Lung (tissue), 12 donors: Measurements from ENCODE around the gene PRPSAP1. TPM values are rescaled to one million over a fixed set of nuclear protein-coding genes. Genes with fewer than 3 reads are reported as not detected.
"Not testable (repeated sequence)": the region's sequence is repeated elsewhere in the genome, so short reads cannot be mapped to it uniquely, and the experiment has no call there.

ENCODE experiments used
- ATAC-seq: fragments of 200-7000 bp; cut with Tn5 transposase; one replicate; pipeline ENCODE4 v1.9.1; 2020; ENCODE audit warnings: moderate number of reproducible peaks; ENCODE audit not compliant: insufficient read depth, low FRiP score
- DNase-seq, 3 donors: peaks; one replicate each; pipeline ENCODE4 v3.0.0-alpha.2; 2013 to 2017
- H3K27ac ChIP-seq, 2 donors: one replicate each; pipeline ENCODE4 v1.5.1; 2013; ENCODE audit warnings: mild to moderate bottlenecking in 2 of 2, moderate library complexity in 2 of 2, control low read depth in 1 of 2, inconsistent platforms in 1 of 2, low read depth in 1 of 2, low read length in 1 of 2
- H3K27me3 ChIP-seq, 3 donors: one replicate each; pipeline ENCODE4 v1.5.1; 2013; ENCODE audit warnings: low read length in 2 of 3; ENCODE audit not compliant: control insufficient read depth in 3 of 3, insufficient read depth in 3 of 3
- H3K36me3 ChIP-seq, 4 donors: one replicate each; pipeline ENCODE4 v1.5.1; 2013; ENCODE audit warnings: low read length in 4 of 4, mild to moderate bottlenecking in 1 of 4, moderate library complexity in 1 of 4; ENCODE audit not compliant: control insufficient read depth in 4 of 4, insufficient read depth in 4 of 4
- H3K4me1 ChIP-seq, 5 donors: one replicate each; pipeline ENCODE4 v1.5.1; 2013; ENCODE audit warnings: low read length in 5 of 5, mild to moderate bottlenecking in 2 of 5, moderate library complexity in 1 of 5; ENCODE audit not compliant: control insufficient read depth in 5 of 5, insufficient read depth in 5 of 5
- H3K4me3 ChIP-seq: one replicate; pipeline ENCODE4 v1.5.1; 2013; ENCODE audit warnings: mild to moderate bottlenecking, control low read depth, moderate library complexity
- H3K9ac ChIP-seq, 2 donors: one replicate each; pipeline ENCODE4 v1.5.1; 2013; ENCODE audit warnings: low read length in 2 of 2, control low read depth in 1 of 2; ENCODE audit not compliant: insufficient read depth in 1 of 2
- H3K9me3 ChIP-seq, 4 donors: one replicate each; pipeline ENCODE4 v1.5.1; 2013; ENCODE audit warnings: low read length in 3 of 4, mild to moderate bottlenecking in 1 of 4, moderate library complexity in 1 of 4; ENCODE audit not compliant: control insufficient read depth in 4 of 4, insufficient read depth in 3 of 4
- CTCF ChIP-seq: IDR thresholded peaks from 2 replicates; pipeline ENCODE4 v1.5.1; 2012; ENCODE audit warnings: mild to moderate bottlenecking; ENCODE audit errors: control extremely low read depth, extremely low read depth
- WGBS, 2 donors: extraction: QIAGEN DNeasy Blood & Tissue Kit; methylation state at CpG; one replicate each; pipeline ENCODE4 v1.1.7; 2013; 5-methylcytosine and 5-hydroxymethylcytosine counted together
- polyA plus RNA-seq, 2 donors: library from polyadenylated mRNA; stranded (reverse); fragments of 200-250 nt; gene quantifications; one replicate each; pipeline ENCODE4 v1.2.1, GENCODE V29; 2013
- total RNA-seq, 2 donors: library from RNA; depleted of rRNA in 1 of 2; stranded (reverse); fragments of >200 nt in 1 of 2; gene quantifications; one replicate each; pipeline ENCODE4 v1.2.1, GENCODE V29; 2014 to 2021
- donor health status: control.
- donor health status: control.
- donor health status: Bipolar disorder and iron deficiency.
- donor health status: healthy.
- donor health status: DM: yes; HTN: yes; CAD: no.

The PRPSAP1 gene
- total and polyA plus RNA-seq, 4 donors: 29.8 to 74.7 (median 34.6) TPM

GRCh38 chr17:76307299-76307965 lies 46.3 kb downstream of the PRPSAP1 start:
- H3K9ac ChIP-seq: no peak overlapping the region
- no peaks in the 10 kb centered on the region for H3K27me3 ChIP-seq
- H3K4me1 ChIP-seq: peaks cover 0 to 2% (median 0%) of the 10 kb centered on the region in 5 donors
- no peaks in the 10 kb centered on the region for H3K9me3 ChIP-seq
- TF ChIP-seq CTCF: no peak
- no peak overlapping the region for H3K27ac ChIP-seq
- peaks cover 9 to 19% (median 10%) of the 10 kb centered on the region in 4 donors for H3K36me3 ChIP-seq
- WGBS, 2 donors: 96 to 97% methylated on average over 58 of the region's 58 CpGs
- DNase-seq (no peak), ATAC-seq (no peak)
- no peak overlapping the region for H3K4me3 ChIP-seq

- not testable (repeated sequence) for H3K9me3 ChIP-seq, DNase-seq, H3K4me1 ChIP-seq, ATAC-seq, H3K4me3 ChIP-seq, H3K27ac ChIP-seq, H3K9ac ChIP-seq, H3K27me3 ChIP-seq
- H3K36me3 ChIP-seq: peaks cover 0 to 10% (median 2%) of the 10 kb centered on the region in 4 donors
- WGBS, 2 donors: 97 to 99% methylated on average over 3 of the region's 3 CpGs
These were observed 48.6 kb downstream of the PRPSAP1 start for GRCh38 chr17:76305135-76305454.

GRCh38 chr17:76304226-76305134 lies 49.2 kb downstream of the PRPSAP1 start:
- peaks cover 0 to 2% (median 0%) of the 10 kb centered on the region in 5 donors for H3K4me1 ChIP-seq
- H3K27me3 ChIP-seq: no peaks in the 10 kb centered on the region
- peaks cover 0 to 10% (median under 1%) of the 10 kb centered on the region in 4 donors for H3K36me3 ChIP-seq
- 82 to 83% methylated on average over 17 of the region's 17 CpGs for WGBS, 2 donors
- no peak overlapping the region for H3K4me3 ChIP-seq
- H3K9ac ChIP-seq: no peak overlapping the region
- TF ChIP-seq CTCF: no peak
- DNase-seq (no peak), ATAC-seq (no peak)
- H3K27ac ChIP-seq: no peak overlapping the region
- H3K9me3 ChIP-seq: no peaks in the 10 kb centered on the region

- H3K9me3 ChIP-seq: peaks cover 0 to 3% (median 0%) of the 10 kb centered on the region in 4 donors
- no peak overlapping the region for H3K4me3 ChIP-seq
- no peak overlapping the region for H3K27ac ChIP-seq
- TF ChIP-seq CTCF: no peak
- ATAC-seq (no peak), DNase-seq (no peak)
- H3K36me3 ChIP-seq: peaks cover 0 to 8% (median 5%) of the 10 kb centered on the region in 4 donors
- 71 to 90% methylated on average over 3 of the region's 3 CpGs for WGBS, 2 donors
- no peaks in the 10 kb centered on the region for H3K27me3 ChIP-seq
- no peak overlapping the region for H3K9ac ChIP-seq
- no peaks in the 10 kb centered on the region for H3K4me1 ChIP-seq
These were observed 56.3 kb downstream of the PRPSAP1 start for GRCh38 chr17:76297436-76297835.
